Measurements from ENCODE around the gene ZSCAN5A.
"Not testable (repeated sequence)": the region's sequence is repeated elsewhere in the genome, so short reads cannot be mapped to it uniquely, and the experiment has no call there.

The ZSCAN5A gene

DNA sequence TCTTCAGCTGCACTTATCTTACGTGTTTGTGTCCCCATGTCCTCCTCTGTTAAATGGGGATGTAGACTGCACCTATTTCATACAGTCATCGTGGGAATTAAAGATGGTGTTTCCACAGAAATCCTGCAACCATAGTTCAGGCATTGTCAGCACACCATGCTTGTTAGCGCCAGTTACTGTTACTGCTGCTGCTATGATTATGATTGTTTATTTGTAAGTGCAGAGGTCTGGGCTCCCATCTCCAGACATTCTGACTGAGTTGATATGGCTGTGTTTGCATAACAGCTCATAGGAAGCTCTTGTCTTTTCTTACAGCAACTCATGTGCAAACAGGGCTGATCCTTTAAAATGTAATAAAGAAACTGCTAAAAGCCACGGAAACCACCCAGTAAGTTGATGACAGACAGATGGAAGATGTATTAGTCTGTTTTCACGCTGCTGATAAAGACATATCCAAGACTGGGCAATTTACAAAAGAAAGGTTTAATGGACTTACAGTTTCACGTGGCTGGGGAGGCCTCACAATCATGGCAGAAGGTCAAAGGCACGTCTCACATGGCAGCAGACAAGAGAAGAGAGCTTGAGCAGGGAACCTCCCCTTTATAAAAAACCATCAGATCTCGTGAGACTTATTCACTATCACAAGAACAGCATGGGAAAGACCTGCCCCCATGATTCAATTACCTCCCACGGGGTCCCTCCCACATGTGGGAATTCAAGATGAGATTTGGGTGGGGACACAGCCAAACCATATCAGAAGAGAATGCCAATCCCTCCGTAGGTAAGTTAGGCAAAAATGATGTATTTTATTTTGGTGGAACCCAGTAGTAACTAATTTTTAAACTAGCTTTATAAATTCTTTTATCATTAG, 1.6 kb downstream of the ZSCAN5A start:
- no peak for DNase-seq

DNA sequence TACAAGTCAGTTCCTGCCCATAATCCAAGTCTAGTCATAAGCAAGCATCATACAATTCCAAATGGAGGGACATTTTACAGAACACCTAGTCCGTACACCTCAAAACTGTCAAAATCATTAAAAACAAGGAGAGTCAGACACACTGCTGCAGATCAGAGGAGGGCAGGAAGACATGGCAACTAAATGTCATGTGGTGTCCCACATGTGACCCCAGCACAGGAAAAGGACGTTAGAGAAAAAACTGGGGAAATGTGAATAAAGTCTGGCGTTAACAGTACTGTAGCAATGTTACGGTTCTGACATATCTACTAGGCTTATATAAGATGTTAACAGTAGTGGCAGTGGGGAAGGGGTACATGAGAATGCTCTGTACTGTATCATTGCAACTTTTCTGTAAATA, 2.3 kb downstream of the ZSCAN5A start:
- no peak for DNase-seq

DNA sequence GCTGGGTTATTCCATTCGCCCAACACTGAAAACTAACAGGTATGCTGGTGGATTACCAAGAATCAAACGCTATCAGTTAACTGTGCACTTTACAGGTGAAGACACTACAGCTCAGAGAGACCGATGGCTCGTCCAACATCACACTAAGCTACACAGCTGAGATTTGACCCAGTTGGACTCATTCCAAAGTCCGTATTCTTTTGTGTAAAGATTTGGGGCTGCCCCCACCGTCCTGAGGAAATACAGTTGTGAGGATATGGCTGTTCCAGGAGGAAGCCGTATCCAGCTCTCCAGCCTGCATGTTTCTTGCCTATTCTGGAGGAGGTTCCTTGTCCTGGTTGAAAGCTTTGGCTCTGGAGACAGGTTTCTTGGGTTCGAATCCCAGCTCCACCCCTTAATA, 4.2 kb downstream of the ZSCAN5A start:
- DNase-seq = no peak

GRCh38 chr19:56309511-56310185, 5.0 kb downstream of the ZSCAN5A start:
- DNase-seq = peak; percentile 24

GRCh38 chr19:56308792-56309191, 5.8 kb downstream of the ZSCAN5A start:
- DNase-seq = no peak

GRCh38 chr19:56307062-56307461, 7.6 kb downstream of the ZSCAN5A start:
- DNase-seq = not testable (repeated sequence)

- no peak for DNase-seq
Observed at GRCh38 chr19:56306016-56306415, 8.6 kb downstream of the ZSCAN5A start.

DNA sequence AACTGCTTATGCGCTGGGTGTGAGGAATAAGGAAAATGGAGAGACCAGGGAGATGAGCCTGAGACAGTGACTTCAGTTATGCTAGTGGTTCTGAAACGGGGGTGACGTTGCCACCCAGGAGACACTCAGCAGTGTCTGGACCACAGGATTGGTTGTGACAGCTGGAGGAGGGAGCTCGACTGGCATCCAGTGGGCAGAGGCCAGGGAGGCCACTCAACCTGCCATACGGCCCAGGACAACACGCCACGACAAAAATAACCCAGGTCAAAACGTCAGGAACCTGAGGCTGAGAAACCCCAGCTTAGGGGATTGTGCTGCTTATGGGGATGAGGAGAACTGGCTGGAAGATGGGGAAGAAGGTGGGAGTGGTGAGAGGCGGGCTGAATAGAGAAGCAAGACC, 10.4 kb downstream of the ZSCAN5A start:
- DNase-seq = no peak

DNA sequence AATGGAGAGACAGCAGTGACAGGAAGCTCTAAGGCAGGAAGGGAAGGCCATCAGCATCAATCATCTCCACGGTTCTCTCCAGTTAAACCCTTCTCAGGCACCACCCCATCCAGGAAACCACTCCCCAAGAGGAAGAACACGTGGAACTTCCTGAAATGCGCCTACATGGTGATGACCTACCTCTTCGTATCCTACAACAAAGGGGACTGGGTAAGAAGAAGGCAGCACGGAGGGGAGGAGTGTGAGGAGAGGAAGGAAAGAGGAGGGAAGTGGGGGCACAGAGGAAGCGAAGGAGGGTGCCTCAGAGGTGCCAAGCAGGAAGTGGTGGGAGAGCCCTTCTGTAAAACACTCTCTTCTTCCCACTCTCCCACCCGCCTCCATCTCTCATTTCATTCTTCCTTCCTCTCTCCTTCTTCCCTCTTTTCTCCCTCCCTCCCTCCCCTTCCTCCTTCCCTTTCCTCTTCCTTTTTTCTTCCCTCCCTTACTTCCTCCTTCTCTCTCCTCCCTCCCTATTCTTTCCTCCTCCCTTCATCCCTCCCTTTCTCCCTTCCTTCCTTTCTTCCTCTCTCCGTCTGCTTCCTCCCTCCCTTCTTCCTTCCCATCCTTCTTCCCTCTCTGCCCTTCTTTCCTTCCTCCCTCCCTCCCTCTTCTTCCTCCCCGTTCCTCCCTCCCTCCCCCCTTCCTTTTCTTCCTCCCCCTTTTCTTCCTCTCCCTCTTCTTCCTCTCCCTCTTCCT, 12.6 kb downstream of the ZSCAN5A start:
- no peak for DNase-seq

DNA sequence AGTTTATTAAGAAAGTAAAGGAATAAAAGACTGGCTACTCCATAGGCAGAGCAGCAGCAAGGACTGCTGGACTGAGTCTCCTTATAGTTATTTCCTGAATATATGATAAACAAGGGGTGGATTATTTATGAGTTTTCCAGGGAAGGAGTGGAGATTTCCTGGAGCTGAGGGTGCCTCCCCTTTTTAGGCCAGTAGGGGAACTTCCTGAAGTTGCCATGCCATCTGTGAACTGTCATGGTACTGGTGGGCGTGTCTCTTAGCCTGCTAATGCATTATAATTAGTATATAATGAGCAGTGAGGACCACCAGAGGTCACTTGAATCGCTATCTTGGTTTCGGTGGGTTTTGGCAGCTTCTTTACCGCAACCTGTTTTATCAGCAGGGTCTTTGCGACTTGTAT, 13.5 kb downstream of the ZSCAN5A start:
- DNase-seq = no peak

GRCh38 chr19:56299688-56300087, 15.0 kb downstream of the ZSCAN5A start:
- no peak for DNase-seq

GRCh38 chr19:56297010-56297409, 17.6 kb downstream of the ZSCAN5A start:
- no peak for DNase-seq

DNA sequence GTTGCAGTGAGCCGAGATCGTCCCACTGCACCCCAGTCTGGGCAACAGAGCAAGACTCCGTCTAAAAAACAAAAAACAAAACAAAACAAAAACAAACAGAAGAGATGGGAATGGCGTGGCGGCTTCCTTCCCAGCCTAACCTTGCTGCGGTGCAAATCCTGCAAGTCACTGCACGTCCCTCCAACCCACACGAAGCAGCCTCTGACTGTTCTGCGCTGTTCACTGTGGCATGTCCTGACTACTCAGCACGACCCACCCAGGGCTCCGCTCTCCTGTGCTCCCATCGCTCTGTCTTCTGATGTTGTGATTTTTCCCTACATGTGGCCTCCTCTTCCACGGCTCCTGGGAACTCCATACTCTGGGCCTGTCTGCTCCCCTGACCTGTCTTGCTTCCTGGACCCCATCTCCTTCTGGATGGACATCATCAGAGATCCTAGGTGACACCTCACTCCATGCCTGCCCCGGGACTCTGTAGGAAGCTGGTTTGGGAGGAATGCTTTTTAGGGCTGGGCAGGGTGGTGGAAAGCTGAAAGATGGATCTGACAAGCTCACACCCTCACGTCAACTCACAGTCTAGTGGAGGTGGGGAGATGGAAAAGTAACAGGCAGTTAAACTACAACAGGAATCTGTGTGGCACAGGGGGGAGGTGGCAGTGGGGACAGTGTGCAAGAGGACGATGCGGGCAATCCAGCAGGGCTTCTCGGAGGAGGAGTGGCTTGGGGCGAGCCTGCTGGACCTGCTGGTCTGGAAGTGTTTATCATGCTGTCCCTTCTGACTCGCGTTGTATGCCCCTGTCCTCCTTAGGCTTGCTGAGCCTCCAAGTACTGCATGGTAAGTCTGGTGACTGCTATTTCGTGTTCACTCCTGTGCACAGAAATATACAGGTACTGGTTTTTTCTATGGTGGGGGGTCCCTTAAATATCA, 18.8 kb downstream of the ZSCAN5A start:
- DNase-seq = no peak

DNA sequence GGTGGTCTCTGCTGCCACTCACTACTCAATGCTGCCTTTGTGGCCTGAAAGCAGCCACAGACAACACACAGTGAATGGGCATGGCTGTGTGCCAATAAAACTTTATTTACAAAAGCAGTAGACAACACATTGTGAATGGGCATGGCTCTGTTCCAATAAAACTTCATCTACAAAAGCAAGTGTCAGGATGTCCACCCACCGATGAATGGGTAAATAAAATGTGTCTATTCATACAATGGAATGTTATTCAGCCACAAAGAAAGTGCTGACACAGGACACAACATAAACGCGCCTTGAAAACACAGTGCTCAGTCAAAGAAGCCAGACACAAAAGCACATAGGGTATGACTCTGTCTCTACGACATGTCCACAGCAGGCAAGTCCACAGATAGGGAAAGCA, 20.1 kb downstream of the ZSCAN5A start:
- DNase-seq = peak; percentile 23

- no peak for DNase-seq
Observed at GRCh38 chr19:56291867-56292266, 22.8 kb downstream of the ZSCAN5A start.

DNA sequence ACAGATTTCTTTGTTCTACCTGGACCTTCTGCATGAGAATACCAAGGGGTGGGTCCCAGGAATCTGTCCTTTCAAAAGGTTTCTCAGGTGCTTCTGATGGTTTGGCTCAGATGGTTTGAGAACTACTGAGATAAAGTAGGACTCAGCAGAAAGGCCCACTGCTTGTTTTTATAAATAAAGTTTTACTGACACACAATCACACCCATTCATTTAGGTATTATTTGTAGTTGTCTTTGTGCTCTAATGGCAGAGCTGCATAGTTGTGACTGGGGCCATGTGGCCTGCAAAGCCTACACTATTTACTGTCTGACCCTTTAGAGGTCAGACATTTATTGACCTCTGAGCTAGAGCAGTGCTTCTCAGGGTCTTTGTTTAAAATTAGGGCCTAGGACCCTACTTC, 24.5 kb downstream of the ZSCAN5A start:
- DNase-seq = no peak

DNA sequence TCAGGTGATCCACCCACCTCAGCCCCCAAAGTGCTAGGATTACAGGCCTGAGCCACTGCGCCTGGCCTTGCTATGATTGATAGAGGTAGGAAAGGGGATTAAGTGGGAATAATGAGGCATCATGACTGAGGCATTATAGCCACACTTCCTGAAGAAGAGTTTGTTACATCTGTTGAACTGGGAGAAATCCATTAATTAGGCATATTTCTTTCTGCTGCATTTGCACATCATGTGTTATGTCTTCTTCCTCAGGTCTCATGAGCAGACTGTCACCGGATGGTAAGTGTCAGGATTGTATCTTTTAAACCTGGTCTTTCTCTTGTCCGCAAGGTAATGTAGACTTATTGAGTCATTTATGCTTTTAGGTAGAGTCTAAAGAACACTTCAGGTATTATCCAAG, 29.9 kb downstream of the ZSCAN5A start:
- DNase-seq = no peak

- no peak for DNase-seq
Observed at GRCh38 chr19:56282809-56283208, 31.8 kb downstream of the ZSCAN5A start.

DNA sequence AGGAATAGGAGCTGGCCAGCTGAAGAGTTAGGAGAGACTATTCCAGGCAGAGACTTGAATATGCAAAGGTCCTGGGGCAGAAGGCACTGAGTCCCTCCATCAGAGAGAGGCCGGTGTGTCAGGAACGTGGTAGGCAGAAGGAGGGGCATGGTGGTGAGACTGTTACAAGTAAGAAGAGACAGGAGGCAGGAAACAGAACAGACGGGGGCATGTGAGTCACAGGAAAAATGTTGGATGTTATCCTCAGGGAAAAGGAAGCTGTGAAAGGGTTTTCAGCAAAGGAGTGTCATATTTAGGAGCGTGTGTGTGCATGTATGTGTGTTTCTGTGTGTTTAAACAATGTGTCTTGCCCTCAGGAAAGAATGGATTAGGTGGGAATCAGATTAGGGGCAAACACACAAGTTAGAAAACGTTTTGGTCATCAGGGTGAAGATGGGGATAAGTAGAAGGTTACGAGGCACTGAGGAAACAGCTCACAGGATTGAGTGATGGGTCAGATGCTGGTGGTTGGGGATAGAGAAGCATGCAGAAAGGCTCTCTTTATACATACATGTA, 41.0 kb downstream of the ZSCAN5A start:
- peak; percentile 67 for DNase-seq

GRCh38 chr19:56272161-56272798, 42.4 kb downstream of the ZSCAN5A start, which contains the start of gene EDDM13:
Gene EDDM13, plus strand, starts transcription at chr19:56272748. Its CDS starts 87 bp downstream, at chr19:56272835.
- DNase-seq = no peak

GRCh38 chr19:56271151-56271550, 43.5 kb downstream of the ZSCAN5A start:
- no peak for DNase-seq

All from fibroblast of skin of back (primary cell).